ENCODE results near the gene CACNA1F.

GRCh38 chrX:49204709-49205108 is 28.4 kb downstream of the CACNA1F start:
- TF ChIP-seq CTCF (conservative IDR thresholded peaks at IDR 0.05 in 1 of 2, IDR thresholded peaks at IDR 0.05 in 1 of 2; ENCODE audit: extremely low read depth in 1 of 2, insufficient read depth in 1 of 2, low read depth in 1 of 2, low read length in 2 of 2), result no peak
- no peak for TF ChIP-seq EZH2 (IDR thresholded peaks at IDR 0.05; ENCODE audit: borderline replicate concordance, low read length)

Measured in mammary epithelial cell (primary cell).